ENCODE results near the gene PPP4R4.

GRCh38 chr14:94278731-94279130 lies 104.6 kb downstream of the PPP4R4 start:
- TF ChIP-seq POLR2A (IDR thresholded peaks at IDR 0.05; ENCODE audit: low read depth, low read length) (no peak), POLR2AphosphoS5 (IDR thresholded peaks at IDR 0.05; ENCODE audit: low read depth, low read length) (no peak)
